ENCODE measurements around the gene KRTAP3-2.

The KRTAP3-2 gene

GRCh38 chr17:40961591-40961990 lies 38.1 kb downstream of the KRTAP3-2 start:
- DNase-seq, result no peak

- DNase-seq, result no peak
These were observed 39.6 kb downstream of the KRTAP3-2 start for GRCh38 chr17:40960144-40960543.

GRCh38 chr17:40958086-40958953 lies 41.4 kb downstream of the KRTAP3-2 start:
- DNase-seq, result no peak

- no peak for DNase-seq
These were observed 43.1 kb downstream of the KRTAP3-2 start for GRCh38 chr17:40956401-40957254.

GRCh38 chr17:40953881-40954280 lies 45.8 kb downstream of the KRTAP3-2 start:
- DNase-seq, result no peak

GRCh38 chr17:40952661-40953060 lies 47.0 kb downstream of the KRTAP3-2 start:
- no peak for DNase-seq

- DNase-seq, result no peak
These were observed 47.6 kb downstream of the KRTAP3-2 start for GRCh38 chr17:40952154-40952553.

- no peak for DNase-seq
These were observed 48.6 kb downstream of the KRTAP3-2 start for GRCh38 chr17:40951011-40951622.

- no peak for DNase-seq
These were observed 49.5 kb downstream of the KRTAP3-2 start for GRCh38 chr17:40950176-40950575.

- no peak for DNase-seq
These were observed 50.3 kb downstream of the KRTAP3-2 start for GRCh38 chr17:40949418-40949817.

Data from DMS 273 treated with DMSO at 0.1 percent for 48 hours (cell line).